ENCODE results near the gene TRIM71.
"Not testable (repeated sequence)": the region's sequence is repeated elsewhere in the genome, so short reads cannot be mapped to it uniquely, and the experiment has no call there.

The TRIM71 gene

DNA sequence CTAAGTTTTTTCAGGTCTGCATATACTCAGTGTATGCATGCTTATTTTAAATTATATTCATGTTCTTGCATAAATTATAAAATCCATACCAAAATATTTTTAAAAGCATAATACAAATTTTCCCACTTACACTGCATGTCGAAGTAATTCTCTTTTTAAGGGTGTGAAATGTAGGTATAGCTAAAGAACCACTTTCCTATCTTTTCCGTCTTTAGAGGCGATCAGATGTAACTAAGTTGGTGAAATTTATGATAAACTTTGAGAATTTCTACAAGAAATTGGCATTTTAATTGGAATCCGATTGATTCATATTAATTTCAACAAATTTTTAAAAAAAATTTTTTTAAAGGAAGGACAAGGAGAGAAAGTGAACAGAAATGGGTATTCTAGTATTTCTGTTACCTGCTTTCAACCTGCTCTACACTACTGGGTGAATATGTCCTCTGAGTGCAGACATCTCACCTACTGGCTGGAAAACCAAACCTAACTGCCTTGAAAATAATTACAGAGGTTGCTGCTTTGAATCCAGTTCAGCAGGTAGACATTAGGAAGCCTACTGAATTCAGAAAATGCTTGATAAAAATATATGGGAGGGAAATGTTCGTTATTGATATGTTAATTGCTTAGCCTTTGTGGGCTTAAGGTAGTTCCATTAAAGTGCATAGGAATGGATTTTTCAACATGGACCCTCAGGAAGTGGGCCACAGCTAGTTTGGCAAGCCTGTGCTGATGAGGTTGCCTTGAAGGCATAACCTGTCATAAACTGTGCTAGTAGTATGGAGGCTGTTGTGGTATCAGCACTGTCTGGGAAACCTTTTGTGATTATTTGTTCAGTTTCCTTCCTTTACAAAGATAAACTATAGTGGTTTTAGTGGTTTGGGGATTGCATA, 5.1 kb downstream of the TRIM71 start:
- H3K36me3 ChIP-seq (ENCODE audit: insufficient read depth, low read length), result no peaks in the 10 kb centered on the region
- H3K4me3 ChIP-seq (ENCODE audit: low read length, poor library complexity, severe bottlenecking), result peak overlapping the region; percentile 58
- H3K79me2 ChIP-seq (ENCODE audit: insufficient read depth, low read length), result peaks cover 100% of the 10 kb centered on the region
- no peak overlapping the region for H2AFZ ChIP-seq (ENCODE audit: low read length)
- peak overlapping the region; percentile 58 for H3K9ac ChIP-seq (ENCODE audit: low read depth, low read length, poor library complexity, severe bottlenecking)
- H3K9me2 ChIP-seq (replicated peaks; ENCODE audit: low read depth, low read length), result no peaks in the 10 kb centered on the region
- no peaks in the 10 kb centered on the region for H3K27me3 ChIP-seq (ENCODE audit: insufficient read depth, low read length, poor library complexity, severe bottlenecking)
- TF ChIP-seq EZH2phosphoT487 (IDR thresholded peaks at IDR 0.05; ENCODE audit: borderline replicate concordance), result no peak
- peaks cover 54% of the 10 kb centered on the region for H3K4me1 ChIP-seq (ENCODE audit: insufficient read depth, low read length, poor library complexity, severe bottlenecking)
- no peaks in the 10 kb centered on the region for H3K9me3 ChIP-seq (ENCODE audit: insufficient read depth, low read depth, low read length)
- peaks cover 43% of the 10 kb centered on the region for H4K20me1 ChIP-seq (ENCODE audit: insufficient read depth, low read length, poor library complexity, severe bottlenecking)
- H3K4me2 ChIP-seq (ENCODE audit: low read depth, low read length, poor library complexity, severe bottlenecking), result peak overlapping the region; percentile 98
- no peaks in the 10 kb centered on the region for H3F3A ChIP-seq (ENCODE audit: low read depth)

DNA sequence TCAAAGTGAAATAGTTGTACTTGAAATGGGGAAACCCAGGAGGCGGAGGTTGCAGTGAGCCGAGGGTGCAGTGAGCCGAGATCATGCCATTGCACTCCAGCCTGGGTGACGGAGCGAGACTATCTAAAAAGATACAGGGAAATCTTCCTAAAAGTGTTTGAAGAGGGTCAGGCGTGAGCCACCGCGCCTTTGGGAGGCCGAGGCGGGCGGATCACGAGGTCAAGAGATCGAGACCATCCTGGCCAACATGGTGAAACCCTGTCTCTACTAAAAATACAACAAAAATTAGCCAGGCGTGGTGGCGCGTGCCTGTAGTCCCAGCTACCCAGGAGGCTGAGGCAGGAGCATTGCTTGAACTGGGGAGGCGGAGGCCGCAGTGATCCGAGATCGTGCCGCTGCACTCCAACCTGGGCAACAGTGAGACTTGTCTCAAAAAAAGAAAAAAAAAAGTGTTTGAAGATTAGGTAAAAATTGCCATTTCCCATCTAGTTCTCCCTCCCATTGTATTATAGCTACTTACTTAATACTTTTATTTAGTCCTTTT, 5.9 kb downstream of the TRIM71 start:
- peaks cover 100% of the 10 kb centered on the region for H3K79me2 ChIP-seq (ENCODE audit: insufficient read depth, low read length)

DNA sequence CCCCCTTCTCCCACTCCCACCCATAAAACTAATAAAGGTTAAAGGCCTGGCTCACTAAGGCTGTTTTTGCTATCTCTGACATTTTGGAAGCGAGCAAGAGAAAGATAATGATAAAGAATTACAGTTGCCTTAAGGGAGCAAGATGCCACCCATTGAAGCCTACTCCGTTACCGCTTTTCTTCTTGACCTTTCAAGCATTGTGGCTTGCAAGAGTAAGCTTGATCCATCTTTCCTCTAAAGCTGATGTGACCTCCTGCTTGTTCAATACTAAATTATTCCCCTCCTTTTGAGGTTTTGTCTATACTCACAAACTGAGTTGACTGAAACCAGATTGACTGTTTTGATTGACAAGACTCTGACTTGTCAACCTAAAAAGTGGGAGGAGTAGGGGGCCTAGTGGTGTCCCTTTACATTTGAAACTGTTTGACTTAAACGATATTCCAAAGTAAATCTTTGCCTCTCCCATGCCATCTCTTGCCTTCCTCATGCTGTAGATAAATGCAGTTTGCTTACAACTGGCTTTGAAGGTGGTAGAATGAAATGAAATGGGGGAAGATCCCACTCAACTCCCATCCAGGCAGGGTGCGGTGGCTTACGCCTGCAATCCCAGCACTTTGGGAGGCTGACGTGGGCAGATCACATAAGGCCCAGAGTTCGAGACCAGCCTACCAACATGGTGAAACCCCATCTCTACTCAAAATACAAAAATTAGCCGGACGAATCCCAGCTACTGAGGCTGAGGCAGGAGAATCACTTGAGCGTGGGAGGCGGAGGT, 8.0 kb downstream of the TRIM71 start:
- Histone ChIP-seq H3F3A (ENCODE audit: low read depth) (no peaks in the 10 kb centered on the region), H3K4me3 (ENCODE audit: low read length, poor library complexity, severe bottlenecking) (no peak overlapping the region), H3K4me1 (ENCODE audit: insufficient read depth, low read length, poor library complexity, severe bottlenecking) (peaks cover 58% of the 10 kb centered on the region), H2AFZ (ENCODE audit: low read length) (no peak overlapping the region), H3K4me2 (ENCODE audit: low read depth, low read length, poor library complexity, severe bottlenecking) (peak overlapping the region; percentile 98), H4K20me1 (ENCODE audit: insufficient read depth, low read length, poor library complexity, severe bottlenecking) (peaks cover 31% of the 10 kb centered on the region), H3K9ac (ENCODE audit: low read depth, low read length, poor library complexity, severe bottlenecking) (no peak overlapping the region), H3K27me3 (ENCODE audit: insufficient read depth, low read length, poor library complexity, severe bottlenecking) (no peaks in the 10 kb centered on the region), H3K36me3 (ENCODE audit: insufficient read depth, low read length) (no peaks in the 10 kb centered on the region), H3K79me2 (ENCODE audit: insufficient read depth, low read length) (peaks cover 100% of the 10 kb centered on the region), H3K9me3 (ENCODE audit: insufficient read depth, low read depth, low read length) (no peaks in the 10 kb centered on the region), H3K9me2 (replicated peaks; ENCODE audit: low read depth, low read length) (no peaks in the 10 kb centered on the region)
- TF ChIP-seq EZH2phosphoT487 (IDR thresholded peaks at IDR 0.05; ENCODE audit: borderline replicate concordance), result no peak
- TF ChIP-seq, protein P1, sequence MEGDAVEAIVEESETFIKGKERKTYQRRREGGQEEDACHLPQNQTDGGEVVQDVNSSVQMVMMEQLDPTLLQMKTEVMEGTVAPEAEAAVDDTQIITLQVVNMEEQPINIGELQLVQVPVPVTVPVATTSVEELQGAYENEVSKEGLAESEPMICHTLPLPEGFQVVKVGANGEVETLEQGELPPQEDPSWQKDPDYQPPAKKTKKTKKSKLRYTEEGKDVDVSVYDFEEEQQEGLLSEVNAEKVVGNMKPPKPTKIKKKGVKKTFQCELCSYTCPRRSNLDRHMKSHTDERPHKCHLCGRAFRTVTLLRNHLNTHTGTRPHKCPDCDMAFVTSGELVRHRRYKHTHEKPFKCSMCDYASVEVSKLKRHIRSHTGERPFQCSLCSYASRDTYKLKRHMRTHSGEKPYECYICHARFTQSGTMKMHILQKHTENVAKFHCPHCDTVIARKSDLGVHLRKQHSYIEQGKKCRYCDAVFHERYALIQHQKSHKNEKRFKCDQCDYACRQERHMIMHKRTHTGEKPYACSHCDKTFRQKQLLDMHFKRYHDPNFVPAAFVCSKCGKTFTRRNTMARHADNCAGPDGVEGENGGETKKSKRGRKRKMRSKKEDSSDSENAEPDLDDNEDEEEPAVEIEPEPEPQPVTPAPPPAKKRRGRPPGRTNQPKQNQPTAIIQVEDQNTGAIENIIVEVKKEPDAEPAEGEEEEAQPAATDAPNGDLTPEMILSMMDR (conservative IDR thresholded peaks at IDR 0.05; ENCODE audit: low read length), result no peak

More for the DNA sequence above, 5.9 kb downstream of the TRIM71 start:
- H3K9me3 ChIP-seq (ENCODE audit: insufficient read depth, low read depth, low read length); H3K9ac ChIP-seq (ENCODE audit: low read depth, low read length, poor library complexity, severe bottlenecking); H3K9me2 ChIP-seq (replicated peaks; ENCODE audit: low read depth, low read length); H3F3A ChIP-seq (ENCODE audit: low read depth); H3K27me3 ChIP-seq (ENCODE audit: insufficient read depth, low read length, poor library complexity, severe bottlenecking); H3K36me3 ChIP-seq (ENCODE audit: insufficient read depth, low read length); H2AFZ ChIP-seq (ENCODE audit: low read length): not testable (repeated sequence)
- Histone ChIP-seq H3K4me3 (ENCODE audit: low read length, poor library complexity, severe bottlenecking) (peak overlapping the region; percentile 58), H3K4me2 (ENCODE audit: low read depth, low read length, poor library complexity, severe bottlenecking) (peak overlapping the region; percentile 98), H4K20me1 (ENCODE audit: insufficient read depth, low read length, poor library complexity, severe bottlenecking) (peaks cover 47% of the 10 kb centered on the region), H3K4me1 (ENCODE audit: insufficient read depth, low read length, poor library complexity, severe bottlenecking) (peaks cover 60% of the 10 kb centered on the region)

DNA sequence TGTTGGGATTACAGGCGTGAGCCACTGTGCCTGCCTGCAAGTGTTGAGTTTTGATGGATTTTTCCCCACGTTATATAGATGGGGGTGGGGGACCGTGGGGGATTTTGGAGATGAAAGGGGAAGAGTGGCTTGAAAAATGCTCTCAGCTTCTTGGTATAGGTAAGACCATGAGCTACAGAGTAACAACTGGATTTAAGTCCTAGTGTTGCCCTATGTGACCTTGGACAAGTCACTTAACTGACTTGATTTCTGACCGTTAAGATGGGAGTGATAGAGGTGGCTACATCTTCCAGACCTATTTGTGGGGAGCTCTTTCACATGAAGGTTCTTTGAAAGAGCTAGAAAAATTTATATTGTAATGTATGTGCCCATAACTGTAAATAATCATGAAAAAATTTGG, 13.3 kb downstream of the TRIM71 start:
- peak overlapping the region; percentile 37 for H3K4me2 ChIP-seq (ENCODE audit: low read depth, low read length, poor library complexity, severe bottlenecking)
- H3K9me3 ChIP-seq (ENCODE audit: insufficient read depth, low read depth, low read length), result no peaks in the 10 kb centered on the region
- peaks cover 5% of the 10 kb centered on the region for H4K20me1 ChIP-seq (ENCODE audit: insufficient read depth, low read length, poor library complexity, severe bottlenecking)
- no peaks in the 10 kb centered on the region for H3K36me3 ChIP-seq (ENCODE audit: insufficient read depth, low read length)
- no peak overlapping the region for H3K9ac ChIP-seq (ENCODE audit: low read depth, low read length, poor library complexity, severe bottlenecking)
- H2AFZ ChIP-seq (ENCODE audit: low read length), result no peak overlapping the region
- TF ChIP-seq, protein P1 (conservative IDR thresholded peaks at IDR 0.05; ENCODE audit: low read length), result no peak
- no peak for TF ChIP-seq EZH2phosphoT487 (IDR thresholded peaks at IDR 0.05; ENCODE audit: borderline replicate concordance)
- H3K79me2 ChIP-seq (ENCODE audit: insufficient read depth, low read length), result peaks cover 100% of the 10 kb centered on the region
- no peaks in the 10 kb centered on the region for H3K9me2 ChIP-seq (replicated peaks; ENCODE audit: low read depth, low read length)
- H3F3A ChIP-seq (ENCODE audit: low read depth), result no peaks in the 10 kb centered on the region
- H3K4me3 ChIP-seq (ENCODE audit: low read length, poor library complexity, severe bottlenecking), result no peak overlapping the region
- H3K27me3 ChIP-seq (ENCODE audit: insufficient read depth, low read length, poor library complexity, severe bottlenecking), result no peaks in the 10 kb centered on the region
- peaks cover 56% of the 10 kb centered on the region for H3K4me1 ChIP-seq (ENCODE audit: insufficient read depth, low read length, poor library complexity, severe bottlenecking)
